Activated CD4-positive, alpha-beta T cell treated with anti-CD3 and anti-CD28 coated beads, Interleukin-2, amount 10 ng/mL, durations not matched to agents 24 days and 14 days (primary cell): ENCODE results near the gene PROX2. TPM values are rescaled to one million over a fixed set of nuclear protein-coding genes. Genes with fewer than 3 reads are reported as not detected.

Experiments
- DNase-seq: peaks from one replicate; pipeline ENCODE4 v3.0.0; 2022
- H3K27ac Mint-ChIP-seq: one replicate; pipeline ENCODE4 v1.8.0; 2022; ENCODE audit warnings: mild to moderate bottlenecking, mixed read lengths
- H3K27me3 Mint-ChIP-seq: one replicate; pipeline ENCODE4 v1.8.0; 2022; ENCODE audit warnings: mixed read lengths
- H3K36me3 Mint-ChIP-seq: one replicate; pipeline ENCODE4 v1.8.0; 2022; ENCODE audit warnings: low read depth, mild to moderate bottlenecking, mixed read lengths
- H3K4me1 Mint-ChIP-seq: one replicate; pipeline ENCODE4 v1.8.0; 2021; ENCODE audit warnings: mixed read lengths
- H3K4me3 Mint-ChIP-seq: one replicate; pipeline ENCODE4 v1.8.0; 2022; ENCODE audit warnings: mild to moderate bottlenecking, moderate library complexity, mixed read lengths
- H3K9me3 Mint-ChIP-seq: one replicate; pipeline ENCODE4 v1.8.0; 2021; ENCODE audit warnings: mixed read lengths
- intact Hi-C: fragments of 100-400 bp; cut with micrococcal nuclease; formaldehyde crosslinking; loops from one replicate; pipeline ENCODE4 v1.15.1; 2023
- total RNA-seq: library from RNA; stranded (reverse); gene quantifications from 2 replicates; pipeline ENCODE4 v1.2.3, GENCODE V29; 2022

Gene PROX2, protein sequence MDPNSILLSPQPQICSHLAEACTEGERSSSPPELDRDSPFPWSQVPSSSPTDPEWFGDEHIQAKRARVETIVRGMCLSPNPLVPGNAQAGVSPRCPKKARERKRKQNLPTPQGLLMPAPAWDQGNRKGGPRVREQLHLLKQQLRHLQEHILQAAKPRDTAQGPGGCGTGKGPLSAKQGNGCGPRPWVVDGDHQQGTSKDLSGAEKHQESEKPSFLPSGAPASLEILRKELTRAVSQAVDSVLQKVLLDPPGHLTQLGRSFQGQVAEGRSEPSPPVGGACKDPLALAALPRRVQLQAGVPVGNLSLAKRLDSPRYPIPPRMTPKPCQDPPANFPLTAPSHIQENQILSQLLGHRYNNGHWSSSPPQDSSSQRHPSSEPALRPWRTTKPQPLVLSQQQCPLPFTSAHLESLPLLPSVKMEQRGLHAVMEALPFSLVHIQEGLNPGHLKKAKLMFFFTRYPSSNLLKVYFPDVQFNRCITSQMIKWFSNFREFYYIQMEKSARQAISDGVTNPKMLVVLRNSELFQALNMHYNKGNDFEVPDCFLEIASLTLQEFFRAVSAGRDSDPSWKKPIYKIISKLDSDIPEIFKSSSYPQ
- not detected in 2 replicates for total RNA-seq

DNA sequence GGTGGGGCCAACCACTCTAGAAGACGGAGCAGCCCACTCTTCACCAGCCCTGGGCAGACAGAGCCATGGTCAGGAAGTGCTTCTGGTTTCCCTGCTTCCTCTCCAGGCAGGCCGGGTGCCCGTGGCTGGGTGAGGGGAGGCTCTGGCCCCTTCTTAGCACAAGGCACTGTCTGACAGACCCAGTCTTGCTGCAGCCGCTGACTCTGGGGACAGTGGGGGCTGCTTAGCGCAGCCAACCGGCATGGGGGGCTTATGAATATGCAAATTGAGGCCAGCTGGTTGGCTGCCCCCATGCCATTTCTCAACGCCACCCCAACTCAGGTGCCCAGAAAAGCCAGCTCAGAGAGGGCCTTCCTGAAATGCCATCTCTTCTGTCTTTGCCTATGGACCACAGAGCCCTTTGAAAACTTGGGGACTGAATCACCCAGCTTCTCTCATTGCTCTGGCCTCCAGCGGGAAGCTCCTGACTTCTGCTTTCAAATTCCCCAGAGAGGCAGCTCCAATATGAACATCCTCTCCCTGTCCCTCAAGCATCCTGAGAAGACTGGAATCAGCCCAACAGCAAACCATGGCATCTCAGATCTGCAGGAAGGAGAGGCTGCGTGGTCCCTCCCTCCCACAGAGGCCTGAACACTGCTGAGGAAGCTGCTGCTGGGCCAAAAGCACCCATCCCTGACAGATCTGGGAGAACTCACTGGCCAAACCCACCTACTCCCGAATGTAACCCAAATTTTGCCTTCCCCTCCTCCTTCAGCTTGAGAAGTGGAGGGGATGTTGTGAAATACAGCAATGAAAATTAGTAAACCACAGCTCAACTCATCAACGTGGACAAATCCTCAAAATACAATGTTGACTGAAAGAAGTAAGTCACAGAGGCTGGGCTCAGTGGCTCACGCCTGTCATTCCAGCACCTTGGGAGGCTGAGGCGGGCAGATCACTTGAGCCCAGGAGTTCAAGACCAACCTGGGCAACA is at the start of gene PROX2:
PROX2 (minus strand) TSS at position 205 of the 973 bp plus-strand sequence. CDS start 12,311 bp downstream, outside the sequence.
- intact Hi-C loops = no loop called here
- Mint-ChIP-seq H3K9me3 (no peaks in the 10 kb centered on the region), H3K27me3 (peaks cover 1% of the 10 kb centered on the region), H3K4me1 (peaks cover 21% of the 10 kb centered on the region), H3K4me3 (peak within 1 kb of the TSS; percentile 8), H3K27ac (peak within 1 kb of the TSS; percentile 28), H3K36me3 (no peaks in the 10 kb centered on the region)
- DNase-seq = peak; percentile 64

DNA sequence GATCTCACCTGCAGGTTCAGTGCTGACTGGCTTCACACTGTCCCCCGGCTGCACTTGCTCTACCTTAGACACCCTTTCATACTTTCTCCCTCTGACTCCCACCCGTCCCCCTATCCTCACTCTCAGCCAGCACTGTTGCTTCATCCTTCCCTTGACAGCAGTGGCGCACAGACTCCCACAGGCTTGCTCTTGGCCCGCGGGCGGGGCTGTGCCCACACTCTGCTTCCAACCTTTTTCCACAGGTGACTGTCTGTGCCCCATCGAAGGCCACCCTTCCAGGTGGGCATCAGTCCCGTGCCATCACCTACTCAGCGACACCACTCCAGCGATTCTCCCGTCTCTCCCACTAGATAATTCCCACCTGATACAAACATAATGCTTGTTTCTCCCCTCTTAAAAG is 48.1 kb upstream of the PROX2 start:
- no peaks in the 10 kb centered on the region for H3K36me3 Mint-ChIP-seq
- peak overlapping the region; percentile 37 for H3K4me3 Mint-ChIP-seq
- peak overlapping the region; percentile 20 for H3K27ac Mint-ChIP-seq
- H3K9me3 Mint-ChIP-seq = no peaks in the 10 kb centered on the region
- intact Hi-C loops = no loop called here
- no peak for DNase-seq
- peaks cover 9% of the 10 kb centered on the region for H3K4me1 Mint-ChIP-seq
- H3K27me3 Mint-ChIP-seq = peaks cover 22% of the 10 kb centered on the region

DNA sequence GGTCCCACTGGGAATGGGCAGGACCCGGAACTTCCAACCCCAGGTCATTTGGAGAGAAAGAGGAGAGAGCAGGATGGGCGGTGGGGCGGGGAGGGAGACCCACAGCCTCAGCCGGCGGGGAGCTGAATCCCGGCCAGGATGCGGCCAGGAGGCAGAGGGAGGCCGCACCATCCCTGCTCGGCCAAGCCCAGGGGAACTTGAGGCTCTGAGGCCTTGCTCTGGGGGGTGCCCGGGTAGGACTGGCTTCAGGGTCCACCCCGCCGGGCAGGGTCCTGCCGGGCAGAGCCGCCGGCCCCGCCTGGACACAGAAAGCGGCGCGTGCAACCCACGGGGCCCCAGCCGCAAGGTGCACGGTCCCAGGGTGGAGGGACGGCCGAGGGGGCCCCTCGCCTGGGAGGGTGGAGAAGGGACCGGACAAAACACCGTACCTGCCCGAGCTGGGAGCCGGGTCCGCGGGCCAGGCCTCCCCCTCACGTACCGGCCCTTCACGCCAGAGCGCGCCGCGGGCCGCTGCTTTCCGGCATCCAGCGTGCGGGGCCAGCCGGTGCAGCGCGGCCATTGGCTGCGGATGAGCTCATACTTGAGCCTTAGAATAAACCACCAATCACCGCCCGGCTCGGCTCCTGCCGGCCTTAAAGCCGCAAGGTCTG is 46.9 kb upstream of the PROX2 start, which contains the start of gene RPS6KL1:
RPS6KL1 (minus strand) TSS at position 509 of the 650 bp plus-strand sequence. CDS start 1,719 bp downstream, outside the sequence.
- peak; percentile 92 for DNase-seq
- H3K4me1 Mint-ChIP-seq = peaks cover 8% of the 10 kb centered on the region
- H3K27me3 Mint-ChIP-seq = peaks cover 22% of the 10 kb centered on the region
- H3K27ac Mint-ChIP-seq = peak within 1 kb of the TSS; percentile 53
- intact Hi-C loops = loop anchor here (1.0 kb wide), 1 partner anchor 79 kb away; the partner anchor contains the start of gene EIF2B2
- no peaks in the 10 kb centered on the region for H3K36me3 Mint-ChIP-seq
- peak within 1 kb of the TSS; percentile 75 for H3K4me3 Mint-ChIP-seq
- no peaks in the 10 kb centered on the region for H3K9me3 Mint-ChIP-seq

DNA sequence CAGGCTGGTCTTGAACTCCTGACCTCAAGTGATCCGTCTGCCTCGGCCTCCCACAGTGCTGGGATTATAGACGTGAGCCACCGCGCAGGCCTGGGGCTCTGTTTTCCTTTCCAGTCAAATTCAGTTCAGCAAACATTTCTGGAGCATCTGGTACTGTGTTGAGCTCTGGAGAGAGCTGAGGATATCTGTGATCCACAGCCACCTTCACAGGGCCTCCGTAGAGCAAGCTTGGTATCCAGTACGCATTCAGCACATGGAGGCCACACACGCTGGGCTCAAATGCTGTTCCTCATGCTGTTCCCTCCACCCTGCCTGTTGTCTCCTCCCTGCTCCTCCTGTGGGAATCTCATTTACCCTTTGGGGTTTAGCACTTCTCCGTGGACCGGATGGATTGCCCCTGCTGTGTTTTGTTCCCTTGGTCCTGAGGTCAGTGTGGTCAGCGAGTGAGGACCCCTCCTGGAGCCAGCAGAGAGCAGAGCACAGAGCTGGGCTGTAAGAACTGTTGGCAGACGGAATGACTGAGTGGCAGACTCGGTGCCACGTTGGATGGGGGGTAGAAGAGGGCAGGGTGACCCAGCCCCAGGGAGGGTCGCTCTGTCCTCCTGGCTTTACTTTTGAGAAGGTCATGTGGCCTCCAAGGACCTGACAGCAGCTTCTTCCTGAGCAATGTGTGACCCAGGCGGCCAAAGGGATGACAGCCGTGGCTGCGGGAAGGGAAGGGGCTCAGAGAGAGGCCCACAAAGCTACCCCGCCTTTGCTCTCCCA is 46.2 kb upstream of the PROX2 start:
- Mint-ChIP-seq H3K36me3 (no peaks in the 10 kb centered on the region), H3K9me3 (no peaks in the 10 kb centered on the region), H3K4me3 (peak overlapping the region; percentile 75), H3K4me1 (peaks cover 8% of the 10 kb centered on the region), H3K27ac (peak overlapping the region; percentile 53), H3K27me3 (peaks cover 17% of the 10 kb centered on the region)
- DNase-seq = peak; percentile 54
- intact Hi-C loops = no loop called here

DNA sequence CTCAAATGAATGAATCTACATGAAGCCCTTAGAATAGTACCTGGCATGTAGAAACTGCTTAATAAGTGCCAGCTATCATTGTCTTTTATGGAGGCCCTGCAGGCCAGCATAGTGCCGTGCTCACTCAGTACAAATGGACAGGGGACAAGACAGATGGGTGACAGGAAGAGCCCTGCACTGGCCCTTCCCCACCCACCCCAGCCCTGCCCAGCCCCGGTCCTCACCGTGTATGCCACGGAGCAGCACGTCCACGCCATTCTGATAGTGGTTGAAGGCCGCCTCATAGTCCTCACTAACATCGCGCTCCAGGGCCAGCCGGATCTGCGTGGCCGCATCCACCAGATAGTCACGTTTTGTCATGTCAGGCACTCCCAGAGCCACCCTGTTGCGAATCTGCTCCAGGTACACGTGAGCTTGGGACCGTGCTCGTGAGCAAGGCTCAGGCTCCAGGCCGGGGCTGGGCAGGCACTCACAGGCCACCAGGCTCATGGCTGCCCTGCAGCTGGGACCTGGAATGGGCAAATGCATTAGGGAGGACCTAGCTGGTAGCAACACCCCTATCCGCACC is 45.2 kb upstream of the PROX2 start:
- H3K36me3 Mint-ChIP-seq = no peaks in the 10 kb centered on the region
- H3K4me1 Mint-ChIP-seq = peaks cover 8% of the 10 kb centered on the region
- peaks cover 13% of the 10 kb centered on the region for H3K27me3 Mint-ChIP-seq

DNA sequence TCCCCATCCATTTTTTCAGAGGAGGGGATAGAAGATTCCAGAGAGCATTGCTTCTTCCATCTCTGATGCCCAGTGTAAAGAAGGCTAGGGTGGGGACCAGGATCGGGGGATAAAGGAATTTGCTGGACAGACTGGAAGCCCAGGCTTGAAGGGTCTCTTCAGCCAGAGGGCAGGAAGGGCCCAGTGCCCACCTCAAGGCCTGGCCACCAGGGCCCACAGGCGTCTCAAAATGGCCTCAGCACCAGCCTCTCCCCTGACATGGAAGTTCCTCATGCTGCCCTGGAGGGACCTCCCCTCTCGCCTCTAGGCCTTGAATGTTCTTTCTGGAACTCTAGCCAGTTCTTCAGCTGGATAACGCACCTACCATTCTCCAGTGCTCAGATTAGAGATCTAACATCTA is 44.3 kb upstream of the PROX2 start:
- Mint-ChIP-seq H3K27me3 (peaks cover 9% of the 10 kb centered on the region), H3K4me1 (peaks cover 8% of the 10 kb centered on the region), H3K4me3 (no peak overlapping the region), H3K9me3 (no peaks in the 10 kb centered on the region), H3K36me3 (no peaks in the 10 kb centered on the region), H3K27ac (no peak overlapping the region)
- intact Hi-C loops = no loop called here
- no peak for DNase-seq

More for the DNA sequence above, 45.2 kb upstream of the PROX2 start:
- DNase-seq = peak; percentile 54
- no peak overlapping the region for H3K27ac Mint-ChIP-seq
- H3K9me3 Mint-ChIP-seq = no peaks in the 10 kb centered on the region
- intact Hi-C loops = no loop called here
- H3K4me3 Mint-ChIP-seq = no peak overlapping the region

DNA sequence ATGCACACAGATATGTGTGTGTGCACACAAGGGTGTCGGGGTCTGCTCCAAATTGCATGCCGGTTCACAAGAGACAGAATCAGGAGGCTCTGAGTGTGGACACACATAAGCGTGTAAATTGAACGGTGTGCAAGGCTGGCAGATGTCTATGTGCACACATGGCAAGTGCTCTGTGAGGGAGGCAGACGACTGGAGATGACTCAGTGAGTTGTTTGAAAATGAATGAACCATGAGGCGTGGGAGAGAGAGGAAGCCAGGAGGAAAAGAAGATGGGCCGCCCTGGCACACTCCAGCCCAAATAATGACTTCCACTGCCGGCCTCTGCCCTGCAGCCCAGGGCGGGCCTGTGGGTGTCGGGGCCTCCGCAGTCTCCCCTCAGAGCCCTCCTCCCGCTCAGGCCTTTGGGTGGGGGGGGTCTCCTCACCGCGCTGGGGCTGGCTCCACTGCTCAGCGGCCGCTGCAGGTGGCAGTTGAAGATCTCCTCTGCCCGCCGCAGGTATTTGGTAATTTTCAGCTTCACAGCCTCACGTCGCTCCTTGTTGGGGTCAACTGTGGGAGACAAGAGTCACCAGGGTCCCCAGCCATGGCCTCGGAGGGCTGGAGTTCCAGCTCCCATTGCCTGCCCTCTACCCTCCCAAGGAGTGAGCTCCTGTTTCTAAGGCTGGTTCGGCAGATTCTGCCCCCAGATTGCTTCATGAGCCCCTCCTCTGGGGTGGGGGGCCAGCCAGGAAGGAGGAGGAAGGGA is 43.6 kb upstream of the PROX2 start:
- Mint-ChIP-seq H3K27ac (no peak overlapping the region), H3K27me3 (peaks cover 6% of the 10 kb centered on the region)
- intact Hi-C loops = no loop called here

DNA sequence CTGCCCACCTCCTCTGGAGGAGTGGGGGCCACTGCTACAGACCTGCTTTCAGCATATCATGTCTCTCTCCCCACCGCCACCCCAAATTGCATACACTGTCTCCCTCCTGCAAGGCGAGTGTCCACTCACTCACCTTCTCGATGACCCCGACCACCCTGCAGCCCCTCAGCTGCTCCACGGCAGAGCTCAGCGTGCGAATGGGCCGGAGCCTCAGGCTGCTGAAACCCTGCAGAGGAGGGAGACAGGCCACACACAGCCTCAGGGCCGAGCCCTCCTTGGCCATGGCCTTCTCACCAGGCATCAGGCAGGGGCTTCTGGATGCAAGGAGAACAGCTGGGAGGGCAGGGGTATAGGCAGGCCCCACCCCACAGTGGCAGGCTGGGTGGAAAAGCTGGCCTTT is 42.4 kb upstream of the PROX2 start:
- intact Hi-C loops = no loop called here
- H3K4me1 Mint-ChIP-seq = peaks cover 3% of the 10 kb centered on the region
- no peaks in the 10 kb centered on the region for H3K36me3 Mint-ChIP-seq
- DNase-seq = no peak
- no peak overlapping the region for H3K4me3 Mint-ChIP-seq
- H3K27me3 Mint-ChIP-seq = no peaks in the 10 kb centered on the region
- H3K9me3 Mint-ChIP-seq = no peaks in the 10 kb centered on the region
- H3K27ac Mint-ChIP-seq = no peak overlapping the region

More for the DNA sequence above, 43.6 kb upstream of the PROX2 start:
- H3K4me1 Mint-ChIP-seq = peaks cover 8% of the 10 kb centered on the region
- H3K4me3 Mint-ChIP-seq = no peak overlapping the region
- no peaks in the 10 kb centered on the region for H3K9me3 Mint-ChIP-seq
- no peaks in the 10 kb centered on the region for H3K36me3 Mint-ChIP-seq
- DNase-seq = no peak

DNA sequence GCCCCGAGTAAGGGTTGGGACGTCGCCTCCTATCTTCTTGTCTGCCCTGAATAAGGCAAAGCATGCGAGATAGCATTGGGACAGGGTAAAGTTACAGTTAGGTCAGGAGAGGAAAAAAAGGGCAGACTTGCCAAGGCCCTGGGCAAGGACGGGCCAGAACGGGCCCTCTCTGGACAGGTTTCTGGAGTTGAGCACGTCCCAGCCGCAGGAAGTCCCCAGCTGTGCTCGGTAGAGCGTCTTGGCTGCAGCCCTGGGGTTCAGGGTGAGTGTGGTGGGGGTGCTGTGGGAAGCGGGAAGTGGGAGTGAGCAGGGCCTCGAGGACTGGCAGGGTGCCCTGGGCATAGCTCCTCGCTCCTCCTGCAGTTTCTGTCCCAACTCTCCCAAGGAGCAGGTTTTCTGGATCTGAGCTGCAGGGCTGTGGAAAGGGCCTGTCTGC is 41.7 kb upstream of the PROX2 start:
- DNase-seq = no peak
- intact Hi-C loops = no loop called here
- no peaks in the 10 kb centered on the region for H3K27me3 Mint-ChIP-seq
- H3K4me3 Mint-ChIP-seq = no peak overlapping the region
- H3K27ac Mint-ChIP-seq = no peak overlapping the region
- H3K4me1 Mint-ChIP-seq = peaks cover 2% of the 10 kb centered on the region
- H3K36me3 Mint-ChIP-seq = no peaks in the 10 kb centered on the region
- H3K9me3 Mint-ChIP-seq = no peaks in the 10 kb centered on the region

DNA sequence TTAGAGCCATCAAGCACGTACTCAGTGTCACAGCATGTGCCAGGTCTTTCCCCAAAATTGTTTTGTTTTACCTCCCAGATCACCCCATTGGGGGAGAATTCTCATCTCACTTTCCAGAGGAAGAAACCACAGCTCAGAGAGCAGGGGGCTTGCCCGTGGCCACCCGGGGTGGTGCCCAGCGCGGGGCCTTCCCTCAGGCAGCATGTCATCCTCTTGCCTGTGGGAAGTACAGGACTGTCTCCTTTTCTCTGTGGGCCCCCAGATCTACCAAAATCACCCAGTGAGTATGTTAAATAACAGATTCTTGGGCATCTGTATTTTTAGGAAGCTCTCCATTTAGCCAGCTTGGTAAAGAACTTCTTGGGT is 41.2 kb upstream of the PROX2 start:
- no peaks in the 10 kb centered on the region for H3K9me3 Mint-ChIP-seq

DNA sequence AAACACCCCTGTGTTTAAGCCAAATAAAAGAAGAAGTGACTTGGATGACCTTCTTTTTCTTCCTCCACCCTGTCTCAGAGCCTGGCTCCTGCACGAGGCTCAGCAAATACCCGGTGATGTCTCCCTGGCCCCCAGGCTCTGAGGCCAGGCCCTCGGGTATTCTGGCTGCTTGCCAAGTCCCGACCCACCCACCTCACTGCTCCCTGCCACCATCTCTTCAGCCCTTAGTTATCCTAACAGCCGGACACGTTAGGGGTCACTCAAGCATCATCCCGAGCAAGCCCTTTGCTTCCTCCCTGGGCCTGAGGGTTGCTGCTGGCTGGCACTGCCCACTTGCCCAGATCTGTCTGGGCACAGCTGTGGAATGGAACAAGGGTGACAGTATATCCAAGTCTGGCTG is 39.9 kb upstream of the PROX2 start:
- H3K9me3 Mint-ChIP-seq = no peaks in the 10 kb centered on the region
- no peaks in the 10 kb centered on the region for H3K4me1 Mint-ChIP-seq
- no peaks in the 10 kb centered on the region for H3K36me3 Mint-ChIP-seq
- no peak for DNase-seq
- no peak overlapping the region for H3K27ac Mint-ChIP-seq
- no peaks in the 10 kb centered on the region for H3K27me3 Mint-ChIP-seq
- H3K4me3 Mint-ChIP-seq = no peak overlapping the region
- intact Hi-C loops = no loop called here

More for the DNA sequence above, 41.2 kb upstream of the PROX2 start:
- H3K36me3 Mint-ChIP-seq = no peaks in the 10 kb centered on the region
- peaks cover under 1% of the 10 kb centered on the region for H3K4me1 Mint-ChIP-seq
- intact Hi-C loops = no loop called here
- no peak overlapping the region for H3K27ac Mint-ChIP-seq
- no peak overlapping the region for H3K4me3 Mint-ChIP-seq
- no peak for DNase-seq
- no peaks in the 10 kb centered on the region for H3K27me3 Mint-ChIP-seq

DNA sequence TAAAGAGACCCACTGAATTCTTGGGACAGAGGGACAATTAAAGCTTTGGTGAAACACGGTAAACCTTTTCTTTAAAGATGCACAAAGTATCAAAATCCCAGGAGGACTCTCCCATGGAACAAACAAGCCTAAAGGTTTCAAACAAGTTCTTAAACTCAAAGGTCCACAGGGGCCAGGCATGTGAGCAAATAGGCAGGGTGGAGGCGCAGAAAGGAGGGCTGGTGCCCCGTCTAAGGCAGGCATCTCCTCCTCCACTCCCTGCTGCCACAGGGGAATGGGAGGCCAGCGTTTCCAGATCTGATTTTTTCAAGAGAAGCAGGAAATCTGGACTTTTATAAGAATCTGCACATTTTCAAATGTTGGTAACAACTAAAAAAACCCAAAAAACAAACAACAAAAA is 39.5 kb upstream of the PROX2 start:
- Mint-ChIP-seq H3K4me3 (no peak overlapping the region), H3K4me1 (no peaks in the 10 kb centered on the region), H3K27me3 (no peaks in the 10 kb centered on the region), H3K9me3 (no peaks in the 10 kb centered on the region), H3K36me3 (no peaks in the 10 kb centered on the region), H3K27ac (no peak overlapping the region)
- DNase-seq = no peak
- intact Hi-C loops = no loop called here
